ENCODE measurements around the gene RTP5. TPM values are rescaled to one million over a fixed set of nuclear protein-coding genes. Genes with fewer than 3 reads are reported as not detected.

Gene RTP5
- total RNA-seq, 4 donors from 2014 or later, result 0.96 TPM; not detected in 3

DNA sequence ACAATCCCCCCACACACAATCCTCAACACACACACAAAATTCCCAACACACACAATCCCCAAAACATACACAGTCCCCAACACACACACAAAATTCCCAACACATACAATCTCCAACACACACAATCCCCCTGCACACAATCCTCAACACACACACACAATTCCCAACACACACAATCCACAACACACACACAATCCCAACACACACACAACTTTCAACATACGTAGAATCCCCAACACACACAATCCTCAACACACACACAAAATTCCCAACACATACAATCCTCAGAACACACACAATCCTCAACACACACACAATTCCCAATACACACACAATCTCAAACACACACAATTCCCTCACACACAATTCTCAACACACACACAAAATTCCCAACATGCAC is 8.3 kb upstream of the RTP5 start:
- no peak for DNase-seq (ENCODE audit: low spot score)
- TF ChIP-seq, protein P1, sequence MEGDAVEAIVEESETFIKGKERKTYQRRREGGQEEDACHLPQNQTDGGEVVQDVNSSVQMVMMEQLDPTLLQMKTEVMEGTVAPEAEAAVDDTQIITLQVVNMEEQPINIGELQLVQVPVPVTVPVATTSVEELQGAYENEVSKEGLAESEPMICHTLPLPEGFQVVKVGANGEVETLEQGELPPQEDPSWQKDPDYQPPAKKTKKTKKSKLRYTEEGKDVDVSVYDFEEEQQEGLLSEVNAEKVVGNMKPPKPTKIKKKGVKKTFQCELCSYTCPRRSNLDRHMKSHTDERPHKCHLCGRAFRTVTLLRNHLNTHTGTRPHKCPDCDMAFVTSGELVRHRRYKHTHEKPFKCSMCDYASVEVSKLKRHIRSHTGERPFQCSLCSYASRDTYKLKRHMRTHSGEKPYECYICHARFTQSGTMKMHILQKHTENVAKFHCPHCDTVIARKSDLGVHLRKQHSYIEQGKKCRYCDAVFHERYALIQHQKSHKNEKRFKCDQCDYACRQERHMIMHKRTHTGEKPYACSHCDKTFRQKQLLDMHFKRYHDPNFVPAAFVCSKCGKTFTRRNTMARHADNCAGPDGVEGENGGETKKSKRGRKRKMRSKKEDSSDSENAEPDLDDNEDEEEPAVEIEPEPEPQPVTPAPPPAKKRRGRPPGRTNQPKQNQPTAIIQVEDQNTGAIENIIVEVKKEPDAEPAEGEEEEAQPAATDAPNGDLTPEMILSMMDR (IDR thresholded peaks at IDR 0.05), result no peak
- ATAC-seq (ENCODE audit: low FRiP score), result no peak

DNA sequence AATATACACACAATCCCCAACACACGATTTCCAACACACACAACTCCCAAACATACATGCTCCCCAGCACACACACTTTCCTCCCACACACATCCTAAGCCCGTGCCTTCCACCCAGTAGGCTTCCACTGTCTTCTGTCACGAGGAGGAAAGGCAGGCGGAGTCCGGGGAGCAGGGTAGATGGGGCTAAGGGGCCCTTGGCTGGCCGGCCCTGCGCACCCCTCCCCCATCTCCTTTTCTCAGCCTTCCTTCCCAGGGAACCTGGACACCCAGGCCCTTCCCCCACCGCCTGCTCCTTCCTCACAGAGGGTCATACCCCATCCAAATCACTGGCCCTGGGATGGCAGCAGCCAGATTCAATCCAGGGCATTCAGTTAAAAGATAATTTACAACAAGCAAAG is 7.4 kb upstream of the RTP5 start:
- TF ChIP-seq, protein P1 (IDR thresholded peaks at IDR 0.05), result no peak
- no peak for ATAC-seq (ENCODE audit: low FRiP score)
- DNase-seq (ENCODE audit: low spot score), result no peak

GRCh38 chr2:241862775-241863535 is 6.6 kb upstream of the RTP5 start:
- no peak for DNase-seq (ENCODE audit: low spot score)
- no peak for ATAC-seq (ENCODE audit: low FRiP score)
- TF ChIP-seq, protein P1 (IDR thresholded peaks at IDR 0.05), result no peak

- ATAC-seq (ENCODE audit: low FRiP score), result no peak
- no peak for DNase-seq (ENCODE audit: low spot score)
- TF ChIP-seq, protein P1 (IDR thresholded peaks at IDR 0.05), result no peak
Measured at GRCh38 chr2:241863536-241863954, 6.0 kb upstream of the RTP5 start.

- no peak for ATAC-seq (ENCODE audit: low FRiP score)
- no peak for DNase-seq (ENCODE audit: low spot score)
- TF ChIP-seq, protein P1 (IDR thresholded peaks at IDR 0.05), result no peak
Measured at GRCh38 chr2:241864168-241864849, 5.2 kb upstream of the RTP5 start.

DNA sequence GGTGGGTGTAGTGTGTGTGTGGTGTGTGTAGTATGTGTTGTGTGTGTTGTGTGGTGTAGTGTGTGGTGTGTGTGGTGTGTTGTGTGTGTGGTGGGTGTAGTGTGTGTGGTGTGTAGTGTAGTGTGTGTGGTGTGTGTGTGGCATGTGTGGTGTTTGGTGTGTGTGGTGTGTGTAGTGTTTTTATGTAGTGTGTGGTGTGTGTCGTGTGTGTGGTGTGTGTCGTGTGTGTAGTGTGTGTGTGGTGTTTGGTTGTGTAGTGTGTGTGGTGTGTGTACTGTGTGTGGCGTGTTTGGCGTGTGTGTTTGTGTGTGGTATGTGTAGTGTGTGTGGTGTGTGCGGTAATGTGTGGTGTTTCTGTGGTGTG is 4.7 kb upstream of the RTP5 start:
- TF ChIP-seq, protein P1 (IDR thresholded peaks at IDR 0.05), result no peak
- no peak for ATAC-seq (ENCODE audit: low FRiP score)
- DNase-seq (ENCODE audit: low spot score), result no peak

Data from omental fat pad (tissue), 4 donors.